K562 (cell line): ENCODE measurements around the gene TULP1. TPM values are rescaled to one million over a fixed set of nuclear protein-coding genes. Genes with fewer than 3 reads are reported as not detected.

ENCODE experiments used
- BCOR ChIP-seq: fragments of 450-650 bp; IDR thresholded peaks from 2 replicates; pipeline ENCODE4 v1.6.1; 2016
- E2F4 ChIP-seq: sonication (generic); formaldehyde crosslinking; IDR thresholded peaks from 2 replicates; pipeline ENCODE4 v1.8.0; 2022; ENCODE audit warnings: mild to moderate bottlenecking, low read depth, missing genetic modification reagents
- MGA ChIP-seq: fragments of 450-650 bp; IDR thresholded peaks from 2 replicates; pipeline ENCODE4 v1.6.1; 2016; ENCODE audit warnings: mild to moderate bottlenecking, moderate library complexity
- MTF1 ChIP-seq: fragments of 250-450 bp; sonication (Bioruptor Pico); IDR thresholded peaks from 2 replicates; pipeline ENCODE4 v1.9.0; 2021; ENCODE audit warnings: moderate library complexity, mild to moderate bottlenecking, inconsistent platforms, borderline replicate concordance
- NUFIP1 ChIP-seq: fragments of 450-650 bp; IDR thresholded peaks from 2 replicates; pipeline ENCODE4 v1.6.1; 2018; ENCODE audit not compliant: partially characterized antibody
- PCBP2 ChIP-seq: fragments of 200-400 bp; formaldehyde crosslinking; IDR thresholded peaks from 2 replicates; pipeline ENCODE4 v1.6.1; 2018; ENCODE audit warnings: low read length, low read depth, mild to moderate bottlenecking, moderate library complexity; ENCODE audit not compliant: poor library complexity, severe bottlenecking
- RFX7 ChIP-seq: fragments of 250-450 bp; sonication (Bioruptor Pico); IDR thresholded peaks from 2 replicates; pipeline ENCODE4 v1.5.1; 2021; ENCODE audit warnings: mild to moderate bottlenecking
- SRSF7 ChIP-seq: fragments of 200-400 bp; formaldehyde crosslinking; optimal IDR thresholded peaks from 2 replicates; pipeline ENCODE3; 2017; ENCODE audit warnings: mild to moderate bottlenecking, low read depth, low read length
- TEAD1 ChIP-seq, 2 experiments: fragments of 450-650 bp in 1 of 2; sonication (generic) in 1 of 2; formaldehyde crosslinking; IDR thresholded peaks; 2 replicates each; pipeline versions ENCODE4 v1.4.0 to v1.8.0; 2020 to 2022; ENCODE audit warnings: mild to moderate bottlenecking in 2 of 2, missing genetic modification reagents in 1 of 2
- TGIF2 ChIP-seq: sonication (generic); formaldehyde crosslinking; IDR thresholded peaks from 2 replicates; pipeline ENCODE4 v1.8.1; 2022; ENCODE audit warnings: mild to moderate bottlenecking, missing genetic modification reagents, moderate library complexity
- U2AF2 ChIP-seq: fragments of 200-400 bp; formaldehyde crosslinking; optimal IDR thresholded peaks from 2 replicates; pipeline ENCODE3; 2017; ENCODE audit warnings: low read depth, mild to moderate bottlenecking, low read length
- ZNF12 ChIP-seq: sonication (generic); formaldehyde crosslinking; IDR thresholded peaks from 2 replicates; pipeline ENCODE4 v1.4.0; 2020; ENCODE audit warnings: mild to moderate bottlenecking, missing genetic modification reagents
- ZNF212 ChIP-seq: fragments of 450-650 bp; formaldehyde crosslinking; IDR thresholded peaks from 2 replicates; pipeline ENCODE4 v1.4.0; 2020; ENCODE audit warnings: mild to moderate bottlenecking
- ZNF263 ChIP-seq: sonication (generic); formaldehyde crosslinking; IDR thresholded peaks from 2 replicates; pipeline ENCODE4 v1.8.0; 2022; ENCODE audit warnings: mild to moderate bottlenecking, missing genetic modification reagents, borderline replicate concordance
- ZNF655 ChIP-seq: fragments of 250-450 bp; sonication (Bioruptor Pico); IDR thresholded peaks from 2 replicates; pipeline ENCODE4 v1.5.0; 2021
- polyA plus RNA-seq, 8 experiments: library from polyadenylated mRNA; depleted of rRNA in 4 of 8; stranded (reverse) in 5 of 8; unstranded in 3 of 8; fragments of >200 nt; fragmentation: Nextera tagmentation in 2 of 8; fragmentation: Illumina TruSeq in 1 of 8; extraction: Ambion mirVana in 2 of 8; extraction: Trizol in 1 of 8; gene quantifications; 2 replicates each; pipeline versions ENCODE4 v1.2.1 to v1.2.3, GENCODE V29; 2011 to 2014; ENCODE audit warnings: inconsistent platforms in 1 of 8, missing spikeins in 1 of 8
- total RNA-seq, 7 experiments: library from RNA; depleted of rRNA in 6 of 7; stranded (reverse); fragments of >200 nt in 6 of 7; fragmentation: Illumina TruSeq in 2 of 7; extraction: Trizol in 2 of 7; gene quantifications; 2 replicates each; pipeline versions ENCODE4 v1.2.1 to v1.2.3, GENCODE V29; 2011 to 2021; ENCODE audit warnings: low replicate concordance in 1 of 7

TULP1 gene
- total and polyA plus RNA-seq, 9 of the 15 experiments (the other 6 are each of a cell fraction or from before 2014, with no cell fraction given) = 0.06 to 0.17 (median 0.09) TPM; not detected in 6

- TF ChIP-seq ZNF263 (CRISPR knock-in tag) = no peak; the same call in 1 of the 2 replicates
- TF ChIP-seq BCOR = no peak
- no peak for TF ChIP-seq SRSF7
- no peak; the same call in 1 of the 2 replicates for TF ChIP-seq ZNF12 (CRISPR knock-in tag)
- TF ChIP-seq U2AF2 = no peak
- no peak for TF ChIP-seq TEAD1 (CRISPR knock-in tag; IDR thresholded peaks at IDR 0.05)
- no peak for TF ChIP-seq RFX7 (CRISPR knock-in tag)
- TF ChIP-seq MTF1 (CRISPR knock-in tag) = no peak
- TF ChIP-seq MGA = peak; percentile 79
- TF ChIP-seq E2F4 = no peak
- TF ChIP-seq PCBP2 = no peak
- TF ChIP-seq NUFIP1 = no peak
- TF ChIP-seq ZNF655 (CRISPR knock-in tag) = no peak
- TF ChIP-seq TGIF2 (CRISPR knock-in tag) = no peak
- TF ChIP-seq ZNF212 = no peak
Observed at GRCh38 chr6:35498422-35499067, 14.2 kb downstream of the TULP1 start (continued).
